ENCODE data around the gene DNAJC5. TPM values are rescaled to one million over a fixed set of nuclear protein-coding genes. Genes with fewer than 3 reads are reported as not detected.

DNAJC5 gene
- total and polyA plus RNA-seq, 4 donors, result 25.1 to 64.5 (median 37.3) TPM

DNA sequence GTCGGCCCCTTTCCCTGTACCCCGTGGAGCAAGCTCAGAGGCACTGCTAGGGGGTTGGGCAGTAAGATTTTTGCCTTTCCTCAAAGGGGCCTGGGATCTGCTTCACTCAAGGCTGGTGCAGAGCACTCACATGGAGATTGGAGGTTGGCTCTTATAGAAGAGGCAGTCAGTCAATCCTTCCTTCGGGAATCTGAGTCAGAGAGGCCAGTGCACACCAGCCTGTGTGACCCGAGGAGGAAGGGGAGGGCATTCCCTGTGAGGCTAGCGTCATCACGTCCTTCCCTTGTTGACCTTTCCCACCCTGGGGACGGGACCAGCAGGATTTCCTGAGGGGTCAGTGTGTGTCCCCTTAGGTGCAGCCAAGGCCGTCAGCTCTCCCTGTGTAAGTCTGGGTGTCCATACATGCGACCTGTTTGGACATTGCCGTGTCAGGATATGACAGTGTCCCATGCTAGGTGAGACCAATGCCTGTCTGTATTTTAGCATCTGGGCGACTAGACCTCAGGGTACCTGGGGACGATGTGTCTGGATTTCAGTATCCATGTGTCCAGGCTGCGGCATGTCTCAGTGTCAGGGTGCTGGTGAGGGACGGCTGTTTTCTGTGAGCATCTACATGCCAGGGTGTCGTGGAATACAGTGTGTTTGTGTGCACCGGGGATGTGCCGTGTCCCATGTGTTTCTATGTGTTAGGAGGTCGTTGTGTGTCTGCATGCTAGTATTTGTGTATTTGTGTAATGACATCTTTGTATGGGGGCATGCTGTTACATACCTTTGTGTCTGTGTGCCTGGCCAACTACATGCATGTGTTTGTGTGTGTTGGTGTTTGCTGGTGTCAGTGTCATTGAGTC is 77.6 kb downstream of the DNAJC5 start:
- Histone ChIP-seq H3K9ac (ENCODE audit: insufficient read depth in 1 of 2, low read length in 2 of 2) (no peak overlapping the region), H3K9me3 (ENCODE audit: control insufficient read depth in 4 of 4, insufficient read depth in 3 of 4, low read length in 3 of 4) (no peaks in the 10 kb centered on the region), H3K4me1 (ENCODE audit: control insufficient read depth in 5 of 5, insufficient read depth in 5 of 5, low read length in 5 of 5) (peaks cover 0 to 11% (median 5%) of the 10 kb centered on the region in 5 donors), H3K27ac (ENCODE audit: low read depth in 1 of 2, low read length in 1 of 2) (peak overlapping the region in 1 of 2 donors; percentile 81), H3K4me3 (no peak overlapping the region), H3K36me3 (ENCODE audit: control insufficient read depth in 4 of 4, insufficient read depth in 4 of 4, low read length in 4 of 4) (peaks cover 0 to 10% (median 3%) of the 10 kb centered on the region in 4 donors), H3K27me3 (ENCODE audit: control insufficient read depth in 3 of 3, insufficient read depth in 3 of 3, low read length in 2 of 3) (no peaks in the 10 kb centered on the region)
- TF ChIP-seq, protein P1, sequence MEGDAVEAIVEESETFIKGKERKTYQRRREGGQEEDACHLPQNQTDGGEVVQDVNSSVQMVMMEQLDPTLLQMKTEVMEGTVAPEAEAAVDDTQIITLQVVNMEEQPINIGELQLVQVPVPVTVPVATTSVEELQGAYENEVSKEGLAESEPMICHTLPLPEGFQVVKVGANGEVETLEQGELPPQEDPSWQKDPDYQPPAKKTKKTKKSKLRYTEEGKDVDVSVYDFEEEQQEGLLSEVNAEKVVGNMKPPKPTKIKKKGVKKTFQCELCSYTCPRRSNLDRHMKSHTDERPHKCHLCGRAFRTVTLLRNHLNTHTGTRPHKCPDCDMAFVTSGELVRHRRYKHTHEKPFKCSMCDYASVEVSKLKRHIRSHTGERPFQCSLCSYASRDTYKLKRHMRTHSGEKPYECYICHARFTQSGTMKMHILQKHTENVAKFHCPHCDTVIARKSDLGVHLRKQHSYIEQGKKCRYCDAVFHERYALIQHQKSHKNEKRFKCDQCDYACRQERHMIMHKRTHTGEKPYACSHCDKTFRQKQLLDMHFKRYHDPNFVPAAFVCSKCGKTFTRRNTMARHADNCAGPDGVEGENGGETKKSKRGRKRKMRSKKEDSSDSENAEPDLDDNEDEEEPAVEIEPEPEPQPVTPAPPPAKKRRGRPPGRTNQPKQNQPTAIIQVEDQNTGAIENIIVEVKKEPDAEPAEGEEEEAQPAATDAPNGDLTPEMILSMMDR (IDR thresholded peaks at IDR 0.05; ENCODE audit: control extremely low read depth, extremely low read depth), result no peak
- 60 to 63% methylated on average over 18 of the region's 18 CpGs for WGBS, 2 donors
- DNase-seq, result no peak
- ATAC-seq (ENCODE audit: insufficient read depth, low FRiP score), result no peak

DNA sequence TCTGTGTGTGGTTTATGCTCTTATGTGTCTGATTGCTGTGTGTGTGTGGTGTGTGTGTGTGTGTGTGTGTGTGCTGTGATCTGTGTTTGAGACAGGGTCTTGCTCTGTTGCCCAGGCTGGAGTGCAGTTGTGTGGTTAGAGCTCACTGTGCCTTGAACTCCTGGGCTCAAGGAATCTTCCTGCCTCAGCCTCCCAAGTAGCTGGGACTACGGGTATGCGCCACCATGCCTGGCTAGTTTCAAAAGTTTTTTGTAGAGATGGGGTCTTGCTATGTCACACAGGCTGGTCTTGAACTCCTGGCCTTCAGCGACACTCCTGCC is 78.2 kb downstream of the DNAJC5 start:
- no peaks in the 10 kb centered on the region for H3K9me3 ChIP-seq (ENCODE audit: control insufficient read depth in 4 of 4, insufficient read depth in 3 of 4, low read length in 3 of 4)
- ATAC-seq (ENCODE audit: insufficient read depth, low FRiP score), result no peak
- H3K36me3 ChIP-seq (ENCODE audit: control insufficient read depth in 4 of 4, insufficient read depth in 4 of 4, low read length in 4 of 4), result peaks cover 0 to 4% (median under 1%) of the 10 kb centered on the region in 4 donors
- DNase-seq, result no peak
- TF ChIP-seq, protein P1 (IDR thresholded peaks at IDR 0.05; ENCODE audit: control extremely low read depth, extremely low read depth), result no peak
- peaks cover 0 to 11% (median 5%) of the 10 kb centered on the region in 5 donors for H3K4me1 ChIP-seq (ENCODE audit: control insufficient read depth in 5 of 5, insufficient read depth in 5 of 5, low read length in 5 of 5)
- H3K4me3 ChIP-seq, result no peak overlapping the region
- WGBS, 2 donors, result 92 to 96% methylated on average over 3 of the region's 3 CpGs
- H3K27me3 ChIP-seq (ENCODE audit: control insufficient read depth in 3 of 3, insufficient read depth in 3 of 3, low read length in 2 of 3), result peaks cover 0 to 2% (median 0%) of the 10 kb centered on the region in 3 donors
- H3K27ac ChIP-seq (ENCODE audit: low read depth in 1 of 2, low read length in 1 of 2), result peak overlapping the region in 1 of 2 donors; percentile 81
- H3K9ac ChIP-seq (ENCODE audit: insufficient read depth in 1 of 2, low read length in 2 of 2), result no peak overlapping the region

DNA sequence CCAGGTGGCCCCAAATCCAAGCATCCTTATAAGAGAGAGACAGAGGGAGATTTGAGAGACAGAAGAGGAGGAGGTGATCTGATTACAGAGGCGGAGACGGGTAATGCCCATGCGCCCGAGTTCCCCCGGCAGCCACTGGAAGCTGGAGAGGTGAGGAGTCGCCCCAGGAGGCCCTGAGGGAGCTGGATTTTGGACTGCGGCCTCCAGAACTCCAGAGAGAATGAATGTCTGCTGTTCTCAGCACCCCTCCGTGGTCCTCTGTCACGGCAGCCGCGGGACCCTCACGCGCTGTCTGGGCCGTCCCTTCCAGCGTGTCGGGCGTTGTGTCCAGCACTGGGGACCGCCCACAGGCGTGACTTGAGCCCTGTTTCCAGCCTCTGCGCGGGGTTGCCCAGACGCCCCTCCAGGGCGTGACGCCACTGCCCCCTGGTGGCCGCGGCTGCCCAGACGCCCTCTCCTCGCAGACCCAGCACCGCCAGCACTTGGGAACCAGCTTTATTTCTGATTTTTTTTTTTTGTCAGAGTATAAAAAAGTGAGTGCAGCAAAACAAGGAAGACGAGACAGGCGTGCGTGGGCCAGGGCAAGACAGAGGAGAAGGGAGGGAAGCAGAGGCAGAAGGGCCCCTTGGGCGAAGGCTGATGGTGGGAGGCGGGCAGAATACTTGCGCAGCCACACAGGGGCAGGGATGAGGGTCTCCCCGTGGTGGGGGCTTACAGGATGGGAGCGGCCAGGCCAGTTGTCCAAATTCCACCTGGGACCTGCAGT is 78.9 kb downstream of the DNAJC5 start:
- TF ChIP-seq, protein P1 (IDR thresholded peaks at IDR 0.05; ENCODE audit: control extremely low read depth, extremely low read depth), result peak; percentile 97
- Histone ChIP-seq H3K9ac (ENCODE audit: insufficient read depth in 1 of 2, low read length in 2 of 2) (no peak overlapping the region), H3K9me3 (ENCODE audit: control insufficient read depth in 4 of 4, insufficient read depth in 3 of 4, low read length in 3 of 4) (no peaks in the 10 kb centered on the region), H3K36me3 (ENCODE audit: control insufficient read depth in 4 of 4, insufficient read depth in 4 of 4, low read length in 4 of 4) (no peaks in the 10 kb centered on the region), H3K27me3 (ENCODE audit: control insufficient read depth in 3 of 3, insufficient read depth in 3 of 3, low read length in 2 of 3) (peaks cover 0 to 4% (median 4%) of the 10 kb centered on the region in 3 donors), H3K4me3 (no peak overlapping the region), H3K27ac (ENCODE audit: low read depth in 1 of 2, low read length in 1 of 2) (peak overlapping the region in 1 of 2 donors; percentile 5), H3K4me1 (ENCODE audit: control insufficient read depth in 5 of 5, insufficient read depth in 5 of 5, low read length in 5 of 5) (peaks cover 0 to 13% (median 5%) of the 10 kb centered on the region in 5 donors)
- ATAC-seq (ENCODE audit: insufficient read depth, low FRiP score), result peak; percentile 93
- WGBS, 2 donors, result 15 to 16% methylated on average over 37 of the region's 37 CpGs
- peak; percentile 88 to 92 (median 91) for DNase-seq
